Measurements from ENCODE around the gene ZNF792. TPM values are rescaled to one million over a fixed set of nuclear protein-coding genes. Genes with fewer than 3 reads are reported as not detected.

The ZNF792 gene
- total and polyA plus RNA-seq, 2 of the 8 experiments (the other 6 are each of a cell fraction or from before 2014, with no cell fraction given), result 2.5 to 7.2 TPM

DNA sequence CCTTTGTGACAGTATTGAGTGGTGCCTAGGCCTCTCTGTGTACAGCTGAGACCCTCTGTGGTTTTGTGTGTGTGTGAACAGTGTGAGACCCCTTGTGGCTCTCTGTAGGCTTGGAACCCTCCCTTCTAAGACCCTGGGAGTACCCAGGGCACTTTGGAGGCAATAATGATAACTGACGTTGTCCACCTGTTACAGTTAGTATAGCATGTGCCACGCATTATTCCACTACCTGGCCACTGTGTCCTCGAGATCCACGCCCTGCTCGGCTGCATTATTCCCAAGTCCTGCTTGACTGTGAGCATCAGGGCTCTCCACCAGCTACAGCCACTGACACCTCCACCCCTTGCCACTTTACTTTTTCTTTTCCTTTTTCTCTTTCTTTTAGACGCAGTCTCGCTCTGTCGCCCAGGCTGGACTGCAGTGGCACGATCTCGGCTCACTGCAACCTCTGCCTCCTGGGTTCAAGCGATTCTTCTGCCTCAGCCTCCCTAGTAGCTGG is 38.1 kb upstream of the ZNF792 start (continued):
- TF ChIP-seq, protein P1, sequence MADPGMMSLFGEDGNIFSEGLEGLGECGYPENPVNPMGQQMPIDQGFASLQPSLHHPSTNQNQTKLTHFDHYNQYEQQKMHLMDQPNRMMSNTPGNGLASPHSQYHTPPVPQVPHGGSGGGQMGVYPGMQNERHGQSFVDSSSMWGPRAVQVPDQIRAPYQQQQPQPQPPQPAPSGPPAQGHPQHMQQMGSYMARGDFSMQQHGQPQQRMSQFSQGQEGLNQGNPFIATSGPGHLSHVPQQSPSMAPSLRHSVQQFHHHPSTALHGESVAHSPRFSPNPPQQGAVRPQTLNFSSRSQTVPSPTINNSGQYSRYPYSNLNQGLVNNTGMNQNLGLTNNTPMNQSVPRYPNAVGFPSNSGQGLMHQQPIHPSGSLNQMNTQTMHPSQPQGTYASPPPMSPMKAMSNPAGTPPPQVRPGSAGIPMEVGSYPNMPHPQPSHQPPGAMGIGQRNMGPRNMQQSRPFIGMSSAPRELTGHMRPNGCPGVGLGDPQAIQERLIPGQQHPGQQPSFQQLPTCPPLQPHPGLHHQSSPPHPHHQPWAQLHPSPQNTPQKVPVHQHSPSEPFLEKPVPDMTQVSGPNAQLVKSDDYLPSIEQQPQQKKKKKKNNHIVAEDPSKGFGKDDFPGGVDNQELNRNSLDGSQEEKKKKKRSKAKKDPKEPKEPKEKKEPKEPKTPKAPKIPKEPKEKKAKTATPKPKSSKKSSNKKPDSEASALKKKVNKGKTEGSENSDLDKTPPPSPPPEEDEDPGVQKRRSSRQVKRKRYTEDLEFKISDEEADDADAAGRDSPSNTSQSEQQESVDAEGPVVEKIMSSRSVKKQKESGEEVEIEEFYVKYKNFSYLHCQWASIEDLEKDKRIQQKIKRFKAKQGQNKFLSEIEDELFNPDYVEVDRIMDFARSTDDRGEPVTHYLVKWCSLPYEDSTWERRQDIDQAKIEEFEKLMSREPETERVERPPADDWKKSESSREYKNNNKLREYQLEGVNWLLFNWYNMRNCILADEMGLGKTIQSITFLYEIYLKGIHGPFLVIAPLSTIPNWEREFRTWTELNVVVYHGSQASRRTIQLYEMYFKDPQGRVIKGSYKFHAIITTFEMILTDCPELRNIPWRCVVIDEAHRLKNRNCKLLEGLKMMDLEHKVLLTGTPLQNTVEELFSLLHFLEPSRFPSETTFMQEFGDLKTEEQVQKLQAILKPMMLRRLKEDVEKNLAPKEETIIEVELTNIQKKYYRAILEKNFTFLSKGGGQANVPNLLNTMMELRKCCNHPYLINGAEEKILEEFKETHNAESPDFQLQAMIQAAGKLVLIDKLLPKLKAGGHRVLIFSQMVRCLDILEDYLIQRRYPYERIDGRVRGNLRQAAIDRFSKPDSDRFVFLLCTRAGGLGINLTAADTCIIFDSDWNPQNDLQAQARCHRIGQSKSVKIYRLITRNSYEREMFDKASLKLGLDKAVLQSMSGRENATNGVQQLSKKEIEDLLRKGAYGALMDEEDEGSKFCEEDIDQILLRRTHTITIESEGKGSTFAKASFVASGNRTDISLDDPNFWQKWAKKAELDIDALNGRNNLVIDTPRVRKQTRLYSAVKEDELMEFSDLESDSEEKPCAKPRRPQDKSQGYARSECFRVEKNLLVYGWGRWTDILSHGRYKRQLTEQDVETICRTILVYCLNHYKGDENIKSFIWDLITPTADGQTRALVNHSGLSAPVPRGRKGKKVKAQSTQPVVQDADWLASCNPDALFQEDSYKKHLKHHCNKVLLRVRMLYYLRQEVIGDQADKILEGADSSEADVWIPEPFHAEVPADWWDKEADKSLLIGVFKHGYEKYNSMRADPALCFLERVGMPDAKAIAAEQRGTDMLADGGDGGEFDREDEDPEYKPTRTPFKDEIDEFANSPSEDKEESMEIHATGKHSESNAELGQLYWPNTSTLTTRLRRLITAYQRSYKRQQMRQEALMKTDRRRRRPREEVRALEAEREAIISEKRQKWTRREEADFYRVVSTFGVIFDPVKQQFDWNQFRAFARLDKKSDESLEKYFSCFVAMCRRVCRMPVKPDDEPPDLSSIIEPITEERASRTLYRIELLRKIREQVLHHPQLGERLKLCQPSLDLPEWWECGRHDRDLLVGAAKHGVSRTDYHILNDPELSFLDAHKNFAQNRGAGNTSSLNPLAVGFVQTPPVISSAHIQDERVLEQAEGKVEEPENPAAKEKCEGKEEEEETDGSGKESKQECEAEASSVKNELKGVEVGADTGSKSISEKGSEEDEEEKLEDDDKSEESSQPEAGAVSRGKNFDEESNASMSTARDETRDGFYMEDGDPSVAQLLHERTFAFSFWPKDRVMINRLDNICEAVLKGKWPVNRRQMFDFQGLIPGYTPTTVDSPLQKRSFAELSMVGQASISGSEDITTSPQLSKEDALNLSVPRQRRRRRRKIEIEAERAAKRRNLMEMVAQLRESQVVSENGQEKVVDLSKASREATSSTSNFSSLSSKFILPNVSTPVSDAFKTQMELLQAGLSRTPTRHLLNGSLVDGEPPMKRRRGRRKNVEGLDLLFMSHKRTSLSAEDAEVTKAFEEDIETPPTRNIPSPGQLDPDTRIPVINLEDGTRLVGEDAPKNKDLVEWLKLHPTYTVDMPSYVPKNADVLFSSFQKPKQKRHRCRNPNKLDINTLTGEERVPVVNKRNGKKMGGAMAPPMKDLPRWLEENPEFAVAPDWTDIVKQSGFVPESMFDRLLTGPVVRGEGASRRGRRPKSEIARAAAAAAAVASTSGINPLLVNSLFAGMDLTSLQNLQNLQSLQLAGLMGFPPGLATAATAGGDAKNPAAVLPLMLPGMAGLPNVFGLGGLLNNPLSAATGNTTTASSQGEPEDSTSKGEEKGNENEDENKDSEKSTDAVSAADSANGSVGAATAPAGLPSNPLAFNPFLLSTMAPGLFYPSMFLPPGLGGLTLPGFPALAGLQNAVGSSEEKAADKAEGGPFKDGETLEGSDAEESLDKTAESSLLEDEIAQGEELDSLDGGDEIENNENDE (IDR thresholded peaks at IDR 0.05; ENCODE audit: insufficient replicate concordance, low read length), result no peak
- TF ChIP-seq RFX5 (IDR thresholded peaks at IDR 0.05; ENCODE audit: borderline replicate concordance, low read depth, low read length), result no peak

All from H1 (cell line).